Gastroesophageal sphincter (tissue), 3 donors: Measurements from ENCODE around the gene HTD2.

ENCODE experiments used
- CTCF ChIP-seq, 4 experiments: fragments of 200-600 bp in 2 of 4; fragments of 450-650 bp in 2 of 4; sonication (generic) in 1 of 4; IDR thresholded peaks; one replicate each; pipeline ENCODE4 v1.5.1; 2017 to 2019; ENCODE audit warnings: antibody characterized with exemption in 4 of 4, mild to moderate bottlenecking in 2 of 4, moderate library complexity in 2 of 4
- POLR2AphosphoS5 ChIP-seq: sonication (generic); formaldehyde crosslinking; IDR thresholded peaks from one replicate; pipeline ENCODE4 v1.6.1; 2017; ENCODE audit warnings: antibody characterized with exemption

GRCh38 chr3:58359621-58360020, 53.3 kb downstream of the HTD2 start:
- TF ChIP-seq POLR2AphosphoS5 (no peak), CTCF (IDR thresholded peaks at IDR 0.05) (no peak)
